ENCODE measurements around the gene SERPINA4.

Gene SERPINA4

GRCh38 chr14:94560751-94561655, at the start of gene SERPINA4:
SERPINA4 (plus strand) TSS chr14:94561442; CDS start chr14:94563483, 2,041 bp downstream.
- DNase-seq (ENCODE audit: low read depth in 3 of 3), result no peak

DNA sequence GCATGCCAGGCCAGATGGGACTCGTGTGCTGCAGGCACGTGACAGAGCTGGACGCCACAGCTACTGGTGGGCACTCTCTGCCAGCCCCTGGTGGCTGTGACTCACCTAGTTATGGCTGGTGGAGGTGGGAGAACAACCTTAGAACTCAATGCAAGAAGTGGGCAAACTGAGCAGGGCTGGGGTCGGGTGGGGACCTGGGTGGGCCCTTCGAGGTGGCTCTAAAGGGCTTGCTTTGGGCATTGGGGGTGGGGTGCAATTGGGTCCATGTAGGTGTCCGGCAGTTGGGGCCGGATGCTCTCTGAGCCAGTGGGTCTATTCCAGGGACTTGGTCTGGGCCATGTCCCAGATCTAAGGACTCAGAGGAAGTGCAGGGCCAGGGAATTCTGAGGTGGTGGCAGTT, 46.9 kb upstream of the SERPINA4 start:
- no peak for DNase-seq (ENCODE audit: low read depth in 3 of 3)

- DNase-seq (ENCODE audit: low read depth in 3 of 3), result no peak
Measured at GRCh38 chr14:94515426-94515825, 45.8 kb upstream of the SERPINA4 start.

GRCh38 chr14:94515856-94516255, 45.4 kb upstream of the SERPINA4 start:
- DNase-seq (ENCODE audit: low read depth in 3 of 3), result no peak

DNA sequence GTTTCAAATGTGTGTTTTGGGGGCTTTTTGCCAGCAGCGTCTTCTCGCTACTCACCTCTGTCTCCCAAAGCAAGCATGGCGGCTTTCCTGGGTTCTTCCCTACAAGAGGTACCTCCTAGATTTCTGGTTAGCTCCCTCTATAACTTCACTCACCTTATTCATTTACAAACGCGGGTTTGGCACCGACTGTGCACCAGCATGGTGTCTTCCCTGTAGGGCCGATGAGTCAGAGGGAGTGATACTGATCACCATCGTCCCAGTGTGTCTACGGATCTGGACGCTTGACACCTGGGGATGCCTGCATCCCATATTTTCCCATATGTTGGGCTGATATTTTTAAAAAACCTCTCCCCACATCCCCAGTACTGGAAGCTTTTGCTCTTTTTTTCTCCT, 44.0 kb upstream of the SERPINA4 start:
- no peak for DNase-seq (ENCODE audit: low read depth in 3 of 3)

DNA sequence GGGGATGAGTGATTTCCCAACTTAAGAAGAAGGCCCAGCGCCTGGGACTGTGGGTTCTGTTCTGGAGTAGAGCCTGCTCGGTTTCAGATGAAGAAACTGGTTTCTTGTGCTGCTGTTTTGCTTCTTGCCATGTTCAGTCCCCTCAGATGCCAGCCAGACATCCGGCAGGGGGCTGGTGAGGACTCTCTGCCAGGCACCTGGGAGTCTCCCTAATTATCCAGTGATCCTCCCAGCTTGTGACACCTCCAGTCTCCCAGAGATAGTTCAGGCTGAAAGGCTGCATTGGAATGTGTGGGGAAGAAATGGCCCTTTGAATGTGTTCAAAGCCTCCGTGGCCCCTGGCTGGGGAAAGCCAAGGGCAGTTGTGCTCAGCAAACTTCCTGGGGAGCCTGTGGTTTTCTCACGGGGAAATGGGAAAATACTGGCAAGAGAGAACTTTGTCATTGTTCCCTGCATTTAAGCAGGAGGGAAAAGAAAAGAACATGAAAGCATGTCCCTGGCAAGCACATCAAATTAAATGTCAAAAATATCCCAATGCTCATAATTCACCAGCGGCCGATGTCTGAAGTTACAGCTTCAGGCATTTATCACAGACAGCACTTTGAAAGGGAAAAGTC, 43.5 kb upstream of the SERPINA4 start:
- no peak for DNase-seq (ENCODE audit: low read depth in 3 of 3)

GRCh38 chr14:94521375-94522114, 39.7 kb upstream of the SERPINA4 start:
- no peak for DNase-seq (ENCODE audit: low read depth in 3 of 3)

DNA sequence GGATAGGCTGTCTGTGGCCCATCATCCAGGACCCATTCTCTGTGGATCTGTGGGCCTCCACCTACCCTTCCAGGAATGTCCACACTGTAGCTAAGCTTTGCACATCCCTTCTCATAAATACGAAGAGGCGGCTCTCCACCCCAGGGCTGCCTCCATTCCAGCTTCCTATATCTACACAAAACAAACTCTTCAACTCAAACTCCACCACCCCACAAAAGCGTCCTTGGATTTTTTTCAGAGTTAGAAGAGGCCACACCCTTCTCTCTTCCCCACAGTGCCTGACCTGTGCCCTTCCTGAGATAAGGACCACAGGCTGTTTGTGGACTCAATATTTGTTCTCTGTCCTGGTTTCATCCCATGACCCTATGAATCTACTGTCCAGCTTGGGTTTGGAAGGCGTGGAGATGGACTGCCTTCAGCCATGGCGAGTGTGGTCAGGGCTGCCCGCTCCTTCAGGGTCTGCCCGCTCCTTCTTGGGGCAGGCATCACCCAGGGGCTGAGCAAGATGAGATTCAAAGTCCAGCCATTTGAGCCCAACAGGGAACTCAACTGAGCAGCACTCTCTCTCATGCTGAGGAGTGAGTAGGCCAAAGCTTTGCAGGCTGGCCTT, 39.0 kb upstream of the SERPINA4 start:
- no peak for DNase-seq (ENCODE audit: low read depth in 3 of 3)

- DNase-seq (ENCODE audit: low read depth in 3 of 3), result no peak
Measured at GRCh38 chr14:94523265-94523664, 38.0 kb upstream of the SERPINA4 start.

GRCh38 chr14:94524093-94524492, 37.1 kb upstream of the SERPINA4 start:
- DNase-seq (ENCODE audit: low read depth in 3 of 3), result no peak

DNA sequence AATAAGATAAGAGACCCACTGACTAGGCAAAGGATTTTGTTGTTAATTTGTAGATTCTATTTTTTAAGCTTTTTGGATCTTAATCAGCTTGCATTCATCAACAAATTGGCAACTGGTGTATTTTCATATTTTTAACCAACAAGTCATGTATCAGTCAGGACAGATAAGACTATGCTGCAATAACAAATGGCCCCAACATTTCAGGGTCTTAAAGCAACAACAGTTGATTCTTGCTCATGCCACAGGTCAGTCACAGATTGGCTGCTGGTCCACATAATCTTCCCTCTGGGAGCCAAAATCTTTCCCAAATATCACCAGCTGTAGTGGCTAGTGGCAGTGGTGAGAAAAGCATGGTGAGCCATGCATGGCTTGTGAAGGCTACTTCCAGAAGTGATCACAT, 30.1 kb upstream of the SERPINA4 start:
- no peak for DNase-seq (ENCODE audit: low read depth in 3 of 3)

DNA sequence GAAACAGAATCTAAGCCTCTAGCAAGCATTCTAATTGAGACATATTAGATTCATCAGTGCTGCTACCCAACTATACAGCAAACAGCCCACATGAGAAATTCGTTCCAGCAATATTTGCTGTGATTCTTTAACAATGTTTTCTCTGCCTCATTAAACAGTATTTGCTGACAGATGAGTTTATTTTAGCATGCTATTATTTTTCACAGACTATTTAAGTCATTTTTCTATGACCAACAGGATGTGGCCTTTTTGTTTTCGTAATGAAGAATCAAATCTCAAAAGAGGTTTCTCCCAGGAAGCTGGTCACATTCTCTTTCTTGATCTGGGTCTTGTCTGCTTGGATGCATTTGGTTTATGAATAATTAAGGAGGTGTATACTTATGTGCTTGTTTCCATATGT, 28.8 kb upstream of the SERPINA4 start:
- DNase-seq (ENCODE audit: low read depth in 3 of 3), result no peak

DNA sequence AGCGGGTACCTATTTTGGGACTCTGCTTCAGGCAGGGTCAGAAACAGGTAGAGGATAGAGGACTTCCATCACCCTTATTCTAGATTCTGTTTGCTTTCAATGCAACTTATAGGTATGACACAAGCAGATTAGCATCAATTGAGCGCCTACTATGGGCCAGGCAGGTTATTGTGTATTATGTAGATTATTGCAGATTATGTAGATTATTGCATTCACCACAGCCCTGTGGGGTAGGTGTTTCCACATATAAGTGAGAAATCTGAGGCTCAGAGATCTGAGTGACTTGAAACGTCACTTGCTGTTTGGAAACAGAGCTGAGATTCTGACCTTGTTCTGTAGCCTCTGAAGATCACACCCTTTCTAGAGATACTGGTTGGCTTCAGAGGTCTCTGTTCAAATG, 25.7 kb upstream of the SERPINA4 start:
- no peak for DNase-seq (ENCODE audit: low read depth in 3 of 3)

- no peak for DNase-seq (ENCODE audit: low read depth in 3 of 3)
Measured at GRCh38 chr14:94536836-94537235, 24.4 kb upstream of the SERPINA4 start.

DNA sequence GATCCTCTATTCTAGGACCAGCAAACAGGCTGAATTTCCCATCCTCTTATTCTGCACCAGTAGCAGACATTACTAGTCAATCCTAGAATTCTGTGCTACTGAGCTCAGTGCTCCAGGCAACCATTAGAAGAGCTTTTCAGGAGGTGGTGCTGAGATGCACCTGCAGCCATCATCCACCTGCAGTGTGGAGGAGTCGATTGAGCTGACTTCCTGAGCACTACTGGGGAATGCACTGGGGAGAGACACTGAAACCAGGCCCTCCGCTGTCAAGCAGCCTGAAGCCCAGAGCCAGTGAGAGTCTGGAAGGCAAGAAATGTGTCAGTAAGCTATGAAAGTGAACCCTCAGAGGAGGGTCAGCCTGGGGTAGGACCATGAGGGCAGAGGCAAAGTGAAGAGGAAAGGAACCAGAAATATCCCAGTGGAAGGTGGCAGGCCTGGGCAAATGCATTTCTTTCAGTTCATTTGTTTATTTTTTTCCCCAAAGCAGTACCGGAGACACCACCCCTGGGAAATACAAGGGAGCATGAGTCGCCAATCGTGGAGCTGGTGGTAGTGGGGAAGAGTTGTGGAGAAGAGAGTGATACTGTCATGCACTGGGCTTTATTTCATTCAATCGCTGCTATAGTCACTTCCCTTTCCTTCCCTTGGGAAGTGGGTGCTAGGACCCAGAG, 23.0 kb upstream of the SERPINA4 start:
- no peak for DNase-seq (ENCODE audit: low read depth in 3 of 3)

- no peak for DNase-seq (ENCODE audit: low read depth in 3 of 3)
Measured at GRCh38 chr14:94539181-94539580, 22.1 kb upstream of the SERPINA4 start.

- DNase-seq (ENCODE audit: low read depth in 3 of 3), result no peak
Measured at GRCh38 chr14:94540031-94540794, 21.0 kb upstream of the SERPINA4 start.

GRCh38 chr14:94541234-94541975, 19.8 kb upstream of the SERPINA4 start:
- no peak for DNase-seq (ENCODE audit: low read depth in 3 of 3)

DNA sequence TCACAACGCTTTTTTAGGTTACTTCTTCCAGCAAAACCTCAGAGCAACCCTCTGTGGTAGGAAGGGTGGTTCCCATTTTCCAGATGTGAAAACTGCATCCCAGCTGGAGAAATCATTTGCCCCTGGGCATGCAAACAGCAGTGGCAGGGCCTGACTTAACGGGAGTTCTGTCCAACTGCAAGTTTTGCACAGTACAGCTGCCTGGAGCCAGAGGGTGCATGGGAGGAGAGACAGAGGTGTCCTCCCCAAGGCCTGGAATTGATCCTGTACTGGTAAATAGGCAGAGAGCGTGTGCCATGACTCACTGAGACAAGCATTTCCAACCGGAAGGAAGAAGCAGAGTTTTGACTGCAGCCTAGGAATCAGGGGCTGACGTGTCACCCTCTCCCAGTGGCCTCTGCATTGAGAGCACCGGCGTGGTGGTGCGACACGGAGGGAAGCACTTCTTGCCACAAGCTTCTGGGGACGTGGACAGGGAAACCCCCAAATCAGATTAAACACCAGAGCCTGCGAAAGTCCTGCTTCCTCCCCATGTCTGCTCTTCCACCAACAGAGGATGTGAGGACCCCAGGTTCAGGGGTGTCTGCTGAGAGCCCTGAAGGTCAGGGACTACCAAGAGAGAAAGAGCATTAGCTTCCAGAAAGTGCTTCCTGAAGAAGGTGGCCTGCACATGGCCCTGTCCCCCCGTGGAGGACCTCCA, 19.0 kb upstream of the SERPINA4 start:
- DNase-seq (ENCODE audit: low read depth in 3 of 3), result no peak

All from stimulated activated CD4-positive, alpha-beta T cell treated with anti-CD3 and anti-CD28 coated beads, TNF-alpha, amount 100 ng/mL, for 48 hours (primary cell).